Lung (tissue), 12 donors: ENCODE data around the gene ZSWIM1. TPM values are rescaled to one million over a fixed set of nuclear protein-coding genes. Genes with fewer than 3 reads are reported as not detected.

Experiments used
- ATAC-seq: fragments of 200-7000 bp; cut with Tn5 transposase; one replicate; pipeline ENCODE4 v1.9.1; 2020; ENCODE audit warnings: moderate number of reproducible peaks; ENCODE audit not compliant: insufficient read depth, low FRiP score
- DNase-seq, 3 donors: peaks; one replicate each; pipeline ENCODE4 v3.0.0-alpha.2; 2013 to 2017
- H3K27ac ChIP-seq, 2 donors: one replicate each; pipeline ENCODE4 v1.5.1; 2013; ENCODE audit warnings: mild to moderate bottlenecking in 2 of 2, moderate library complexity in 2 of 2, control low read depth in 1 of 2, inconsistent platforms in 1 of 2, low read depth in 1 of 2, low read length in 1 of 2
- H3K27me3 ChIP-seq, 3 donors: one replicate each; pipeline ENCODE4 v1.5.1; 2013; ENCODE audit warnings: low read length in 2 of 3; ENCODE audit not compliant: control insufficient read depth in 3 of 3, insufficient read depth in 3 of 3
- H3K36me3 ChIP-seq, 4 donors: one replicate each; pipeline ENCODE4 v1.5.1; 2013; ENCODE audit warnings: low read length in 4 of 4, mild to moderate bottlenecking in 1 of 4, moderate library complexity in 1 of 4; ENCODE audit not compliant: control insufficient read depth in 4 of 4, insufficient read depth in 4 of 4
- H3K4me1 ChIP-seq, 5 donors: one replicate each; pipeline ENCODE4 v1.5.1; 2013; ENCODE audit warnings: low read length in 5 of 5, mild to moderate bottlenecking in 2 of 5, moderate library complexity in 1 of 5; ENCODE audit not compliant: control insufficient read depth in 5 of 5, insufficient read depth in 5 of 5
- H3K4me3 ChIP-seq: one replicate; pipeline ENCODE4 v1.5.1; 2013; ENCODE audit warnings: mild to moderate bottlenecking, control low read depth, moderate library complexity
- H3K9ac ChIP-seq, 2 donors: one replicate each; pipeline ENCODE4 v1.5.1; 2013; ENCODE audit warnings: low read length in 2 of 2, control low read depth in 1 of 2; ENCODE audit not compliant: insufficient read depth in 1 of 2
- H3K9me3 ChIP-seq, 4 donors: one replicate each; pipeline ENCODE4 v1.5.1; 2013; ENCODE audit warnings: low read length in 3 of 4, mild to moderate bottlenecking in 1 of 4, moderate library complexity in 1 of 4; ENCODE audit not compliant: control insufficient read depth in 4 of 4, insufficient read depth in 3 of 4
- WGBS, 2 donors: extraction: QIAGEN DNeasy Blood & Tissue Kit; methylation state at CpG; one replicate each; pipeline ENCODE4 v1.1.7; 2013; 5-methylcytosine and 5-hydroxymethylcytosine counted together
- polyA plus RNA-seq, 2 donors: library from polyadenylated mRNA; stranded (reverse); fragments of 200-250 nt; gene quantifications; one replicate each; pipeline ENCODE4 v1.2.1, GENCODE V29; 2013
- total RNA-seq, 2 donors: library from RNA; depleted of rRNA in 1 of 2; stranded (reverse); fragments of >200 nt in 1 of 2; gene quantifications; one replicate each; pipeline ENCODE4 v1.2.1, GENCODE V29; 2014 to 2021
- TF ChIP-seq, protein P1 (sequence below): IDR thresholded peaks from 2 replicates; pipeline ENCODE4 v1.5.1; 2012; ENCODE audit warnings: mild to moderate bottlenecking; ENCODE audit errors: control extremely low read depth, extremely low read depth
- donor health status: control.
- donor health status: control.
- donor health status: Bipolar disorder and iron deficiency.
- donor health status: healthy.
- donor health status: DM: yes; HTN: yes; CAD: no.

ZSWIM1 gene
- total and polyA plus RNA-seq, 4 donors, result 3.7 to 11.1 (median 5.2) TPM

GRCh38 chr20:45853484-45853883, 27.5 kb upstream of the ZSWIM1 start:
- Histone ChIP-seq H3K36me3 (peaks cover 2 to 17% (median 10%) of the 10 kb centered on the region in 4 donors), H3K9ac (no peak overlapping the region), H3K9me3 (peaks cover 0 to 4% (median 0%) of the 10 kb centered on the region in 4 donors), H3K27me3 (no peaks in the 10 kb centered on the region), H3K4me3 (no peak overlapping the region), H3K4me1 (peaks cover 0 to 19% (median 15%) of the 10 kb centered on the region in 5 donors), H3K27ac (no peak overlapping the region)
- ATAC-seq (no peak), DNase-seq (no peak)
- TF ChIP-seq, protein P1, sequence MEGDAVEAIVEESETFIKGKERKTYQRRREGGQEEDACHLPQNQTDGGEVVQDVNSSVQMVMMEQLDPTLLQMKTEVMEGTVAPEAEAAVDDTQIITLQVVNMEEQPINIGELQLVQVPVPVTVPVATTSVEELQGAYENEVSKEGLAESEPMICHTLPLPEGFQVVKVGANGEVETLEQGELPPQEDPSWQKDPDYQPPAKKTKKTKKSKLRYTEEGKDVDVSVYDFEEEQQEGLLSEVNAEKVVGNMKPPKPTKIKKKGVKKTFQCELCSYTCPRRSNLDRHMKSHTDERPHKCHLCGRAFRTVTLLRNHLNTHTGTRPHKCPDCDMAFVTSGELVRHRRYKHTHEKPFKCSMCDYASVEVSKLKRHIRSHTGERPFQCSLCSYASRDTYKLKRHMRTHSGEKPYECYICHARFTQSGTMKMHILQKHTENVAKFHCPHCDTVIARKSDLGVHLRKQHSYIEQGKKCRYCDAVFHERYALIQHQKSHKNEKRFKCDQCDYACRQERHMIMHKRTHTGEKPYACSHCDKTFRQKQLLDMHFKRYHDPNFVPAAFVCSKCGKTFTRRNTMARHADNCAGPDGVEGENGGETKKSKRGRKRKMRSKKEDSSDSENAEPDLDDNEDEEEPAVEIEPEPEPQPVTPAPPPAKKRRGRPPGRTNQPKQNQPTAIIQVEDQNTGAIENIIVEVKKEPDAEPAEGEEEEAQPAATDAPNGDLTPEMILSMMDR, result no peak
- WGBS, 2 donors, result 83 to 95% methylated on average over 2 of the region's 2 CpGs

DNA sequence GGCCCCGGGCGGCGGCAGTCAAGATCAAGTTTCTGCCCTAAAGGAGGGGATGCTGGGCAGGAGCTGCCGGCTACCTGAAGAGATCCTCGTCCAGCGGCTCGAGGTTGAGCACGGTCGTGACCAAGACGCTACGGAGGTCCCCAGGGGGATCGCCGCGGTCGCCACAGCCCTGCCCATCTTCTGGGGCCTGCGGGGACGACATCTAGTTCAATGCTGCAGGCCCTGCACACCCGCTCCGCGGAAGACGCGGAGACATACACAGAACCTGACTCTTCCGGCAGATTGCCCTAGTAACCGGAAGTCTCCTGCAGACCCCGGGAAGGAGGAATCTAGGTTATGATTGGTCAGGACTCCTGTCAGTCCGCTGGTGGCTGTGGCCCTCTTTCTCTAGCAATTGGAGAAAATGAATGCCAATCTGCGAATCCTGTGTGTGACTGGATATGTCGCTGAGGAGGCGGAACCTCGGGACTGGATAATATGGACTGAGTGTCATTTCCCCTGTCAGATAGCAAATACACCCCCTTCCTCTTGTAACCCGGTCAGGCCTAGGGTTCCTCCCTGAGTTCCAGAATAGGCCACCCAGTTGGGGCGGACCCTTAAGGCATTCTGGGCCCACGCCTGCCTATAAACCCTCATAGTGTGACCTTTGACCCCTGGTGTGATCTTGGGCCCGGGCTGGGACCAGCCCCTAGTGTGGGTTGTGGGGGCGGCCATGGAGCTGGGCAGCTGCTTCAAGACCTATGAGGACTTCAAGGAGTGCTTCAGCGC, 23.7 kb upstream of the ZSWIM1 start, which contains the start of the genes ACOT8 and ZSWIM3:
Gene ACOT8 (minus strand): TSS at position 279 of the 768 bp plus-strand sequence. CDS start 77 bp downstream, at position 202.
Gene ZSWIM3 (plus strand): TSS at position 501 of the 768 bp plus-strand sequence. CDS start 212 bp downstream, at position 713.
- no peaks in the 10 kb centered on the region for H3K9me3 ChIP-seq
- peak within 1 kb of the TSS; percentile 92 for H3K4me3 ChIP-seq
- H3K36me3 ChIP-seq, result peaks cover 0 to 8% (median 3%) of the 10 kb centered on the region in 4 donors
- TF ChIP-seq, protein P1, result no peak
- no peaks in the 10 kb centered on the region for H3K27me3 ChIP-seq
- peaks cover 2 to 19% (median 13%) of the 10 kb centered on the region in 5 donors for H3K4me1 ChIP-seq
- H3K9ac ChIP-seq, result peak within 1 kb of the TSS; percentile 55 to 67
- H3K27ac ChIP-seq, result peak within 1 kb of the TSS; percentile 77 to 81
- WGBS, 2 donors, result 0% methylated on average over 35 to 36 of the region's 36 CpGs
- DNase-seq, result peak; percentile 98 to 100 (median 100)
- peak; percentile 99 for ATAC-seq

DNA sequence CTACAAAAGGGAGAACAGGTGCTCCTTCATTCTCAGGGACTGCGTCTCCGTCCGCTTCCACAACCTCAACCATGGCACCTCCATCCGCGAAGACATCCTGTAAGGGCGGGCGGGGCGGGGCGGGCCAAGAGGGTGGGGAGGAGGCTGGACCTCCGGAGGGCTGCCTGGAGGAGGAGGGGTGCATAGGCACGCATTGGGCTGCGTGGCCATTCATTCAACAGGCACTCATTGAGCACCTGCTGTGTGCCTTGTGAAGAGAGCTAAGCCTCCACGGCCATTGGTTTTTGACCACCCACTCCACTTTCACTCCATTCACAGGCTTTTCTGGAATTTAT, 23.2 kb upstream of the ZSWIM1 start:
- ATAC-seq, result peak; percentile 10
- H3K27ac ChIP-seq, result peak overlapping the region; percentile 65 to 77
- peak overlapping the region; percentile 45 for H3K4me3 ChIP-seq

More for the DNA sequence above, 23.2 kb upstream of the ZSWIM1 start:
- DNase-seq, result peak in 1 of 3 donors; percentile 26
- H3K9ac ChIP-seq, result peak overlapping the region in 1 of 2 donors; percentile 67
- no peaks in the 10 kb centered on the region for H3K9me3 ChIP-seq
- TF ChIP-seq, protein P1, result no peak
- H3K4me1 ChIP-seq, result peaks cover 2 to 19% (median 13%) of the 10 kb centered on the region in 5 donors
- no peaks in the 10 kb centered on the region for H3K27me3 ChIP-seq
- H3K36me3 ChIP-seq, result peaks cover 0 to 8% (median 3%) of the 10 kb centered on the region in 4 donors
- WGBS, 2 donors, result 6 to 10% methylated on average over 13 of the region's 13 CpGs
